H9 (cell line): Measurements from ENCODE around the gene NFYC. TPM values are rescaled to one million over a fixed set of nuclear protein-coding genes. Genes with fewer than 3 reads are reported as not detected.

Experiments used
- DNase-seq: peaks from one replicate; pipeline ENCODE4 v3.0.0-alpha.2; 2017
- H2AFZ ChIP-seq: one replicate; pipeline ENCODE4 v1.6.1; 2013; ENCODE audit warnings: mild to moderate bottlenecking, low read length, control low read depth, moderate library complexity
- H2AK5ac ChIP-seq: 2 replicates; pipeline ENCODE4 v1.6.1; 2013; ENCODE audit warnings: low read length, control low read depth, mixed read lengths; ENCODE audit not compliant: insufficient read length
- H2BK120ac ChIP-seq: one replicate; pipeline ENCODE4 v1.6.1; 2013; ENCODE audit warnings: low read depth, mild to moderate bottlenecking, low read length, control low read depth, inconsistent platforms; ENCODE audit not compliant: poor library complexity, severe bottlenecking
- H2BK12ac ChIP-seq: 2 replicates; pipeline ENCODE4 v1.6.1; 2013; ENCODE audit warnings: low read length, control low read depth, mixed read lengths, low read depth; ENCODE audit not compliant: insufficient read length
- H2BK15ac ChIP-seq: 2 replicates; pipeline ENCODE4 v1.6.1; 2013; ENCODE audit warnings: low read depth, low read length, control low read depth
- H2BK20ac ChIP-seq: one replicate; pipeline ENCODE4 v1.6.1; 2013; ENCODE audit warnings: low read depth, mild to moderate bottlenecking, low read length, control low read depth, inconsistent platforms; ENCODE audit not compliant: poor library complexity, severe bottlenecking
- H2BK5ac ChIP-seq: 2 replicates; pipeline ENCODE4 v1.6.1; 2013; ENCODE audit warnings: low read length, control low read depth, mixed read lengths; ENCODE audit not compliant: insufficient read length
- H3K14ac ChIP-seq: 2 replicates; pipeline ENCODE4 v1.6.1; 2013; ENCODE audit warnings: low read length, control low read depth; ENCODE audit not compliant: insufficient read depth
- H3K18ac ChIP-seq: 2 replicates; pipeline ENCODE4 v1.6.1; 2013; ENCODE audit warnings: low read depth, mild to moderate bottlenecking, mixed read lengths, low read length, control low read depth; ENCODE audit not compliant: insufficient read length
- H3K23ac ChIP-seq: 2 replicates; pipeline ENCODE4 v1.6.1; 2013; ENCODE audit warnings: low read length, control low read depth, mixed read lengths, low read depth; ENCODE audit not compliant: insufficient read length
- H3K23me2 ChIP-seq: 2 replicates; pipeline ENCODE4 v1.6.1; 2013; ENCODE audit warnings: low read depth, mild to moderate bottlenecking, mixed read lengths, low read length, control low read depth; ENCODE audit not compliant: insufficient read length, poor library complexity, severe bottlenecking
- H3K27ac ChIP-seq: 2 replicates; pipeline ENCODE4 v1.5.1; 2013; ENCODE audit warnings: low read length, control low read depth, mixed read lengths, low read depth; ENCODE audit not compliant: insufficient read length
- H3K27me3 ChIP-seq: 2 replicates; pipeline ENCODE4 v1.6.1; 2013; ENCODE audit warnings: low read length, control low read depth, inconsistent platforms; ENCODE audit not compliant: insufficient read depth
- H3K4ac ChIP-seq: 2 replicates; pipeline ENCODE4 v1.6.1; 2013; ENCODE audit warnings: low read depth, mild to moderate bottlenecking, control low read depth, inconsistent platforms, low read length, moderate library complexity
- H3K4me1 ChIP-seq: 2 replicates; pipeline ENCODE4 v1.6.1; 2013; ENCODE audit warnings: low read length, control low read depth, inconsistent platforms; ENCODE audit not compliant: insufficient read depth
- H3K4me2 ChIP-seq: 2 replicates; pipeline ENCODE4 v1.6.1; 2013; ENCODE audit warnings: low read length, control low read depth, mixed read lengths; ENCODE audit not compliant: insufficient read length, insufficient read depth
- H3K56ac ChIP-seq: 2 replicates; pipeline ENCODE4 v1.6.1; 2013; ENCODE audit warnings: low read depth, mild to moderate bottlenecking, mixed read lengths, low read length, control low read depth; ENCODE audit not compliant: insufficient read length
- H3K79me1 ChIP-seq: 2 replicates; pipeline ENCODE4 v1.6.1; 2013; ENCODE audit warnings: low read depth, mild to moderate bottlenecking, moderate library complexity, low read length, control low read depth, inconsistent platforms; ENCODE audit not compliant: insufficient read depth, poor library complexity, severe bottlenecking
- H3K79me2 ChIP-seq: 2 replicates; pipeline ENCODE4 v1.6.1; 2013; ENCODE audit warnings: low read length, control low read depth, inconsistent platforms; ENCODE audit not compliant: insufficient read depth
- H3K9ac ChIP-seq: 2 replicates; pipeline ENCODE4 v1.6.1; 2013; ENCODE audit warnings: low read length, control low read depth, mixed read lengths; ENCODE audit not compliant: insufficient read length; ENCODE audit errors: extremely low read depth
- H3K9me3 ChIP-seq: one replicate; pipeline ENCODE4 v1.6.1; 2013; ENCODE audit warnings: low read depth, low read length, inconsistent platforms; ENCODE audit not compliant: control insufficient read depth
- H3T11ph ChIP-seq: one replicate; pipeline ENCODE4 v1.6.1; 2013; ENCODE audit warnings: mild to moderate bottlenecking, low read length, control low read depth, inconsistent platforms
- H4K20me1 ChIP-seq: one replicate; pipeline ENCODE4 v1.6.1; 2013; ENCODE audit not compliant: control insufficient read depth, insufficient read length, insufficient read depth
- H4K5ac ChIP-seq: 2 replicates; pipeline ENCODE4 v1.6.1; 2013; ENCODE audit warnings: low read depth, mild to moderate bottlenecking, mixed read lengths, low read length, control low read depth; ENCODE audit not compliant: insufficient read length
- H4K8ac ChIP-seq: replicated peaks from 2 replicates; pipeline ENCODE4 v1.6.1; 2013; ENCODE audit warnings: low read length, control low read depth, mixed read lengths, low read depth; ENCODE audit not compliant: insufficient read length
- H4K91ac ChIP-seq: 2 replicates; pipeline ENCODE4 v1.6.1; 2013; ENCODE audit warnings: low read depth, mild to moderate bottlenecking, moderate library complexity, mixed read lengths, low read length, control low read depth; ENCODE audit not compliant: insufficient read length
- H3K27ac Mint-ChIP-seq, 3 experiments: 2 replicates in 2 of 3; 3 replicates in 1 of 3; pipeline ENCODE4 v1.8.0; 2020 to 2021; ENCODE audit warnings: mixed read lengths in 3 of 3, mild to moderate bottlenecking in 1 of 3, moderate library complexity in 1 of 3
- H3K27me3 Mint-ChIP-seq: 2 replicates; pipeline ENCODE4 v1.8.0; 2021; ENCODE audit warnings: low read depth, mild to moderate bottlenecking, moderate library complexity, mixed read lengths
- H3K36me3 Mint-ChIP-seq, 3 experiments: 2 replicates in 2 of 3; 3 replicates in 1 of 3; pipeline ENCODE4 v1.8.0; 2020 to 2021; ENCODE audit warnings: low read depth in 3 of 3, mixed read lengths in 3 of 3; ENCODE audit not compliant: insufficient read depth in 1 of 3
- H3K4me1 Mint-ChIP-seq, 2 experiments: 2 replicates each; pipeline ENCODE4 v1.8.0; 2020; ENCODE audit warnings: mixed read lengths in 2 of 2
- H3K4me3 Mint-ChIP-seq, 2 experiments: 2 replicates in 1 of 2; 3 replicates in 1 of 2; pipeline ENCODE4 v1.8.0; 2020 to 2021; ENCODE audit warnings: mild to moderate bottlenecking in 2 of 2, mixed read lengths in 2 of 2, moderate library complexity in 1 of 2
- H3K9me3 Mint-ChIP-seq, 2 experiments: 2 replicates in 1 of 2; 3 replicates in 1 of 2; pipeline ENCODE4 v1.8.0; 2020; ENCODE audit warnings: mild to moderate bottlenecking in 2 of 2, mixed read lengths in 2 of 2, moderate library complexity in 1 of 2
- CTCF ChIP-seq: fragments of 200-600 bp; sonication (generic); conservative IDR thresholded peaks from 3 replicates; pipeline ENCODE4 v1.8.0; 2021; ENCODE audit warnings: antibody characterized with exemption, mild to moderate bottlenecking
- WGBS: extraction: QIAGEN DNeasy Blood & Tissue Kit; methylation state at CpG from one replicate; pipeline ENCODE4 v1.1.7; 2013; ENCODE audit warnings: missing lambda C conversion rate, low lambda C conversion rate, mixed read lengths; ENCODE audit not compliant: insufficient read length; ENCODE audit errors: extremely low coverage; 5-methylcytosine and 5-hydroxymethylcytosine counted together
- total RNA-seq: library from RNA; stranded (reverse); gene quantifications from 2 replicates; pipeline ENCODE4 v1.2.1, GENCODE V29; 2021

Gene NFYC
- total RNA-seq, 1 experiment from 2014 or later: 54.7 TPM

GRCh38 chr1:40740039-40740996 is 48.8 kb downstream of the NFYC start:
- H3K79me2 ChIP-seq: 0 out of 2 replicates have a peak, but pooled peaks cover 2% of the 10 kb centered on the region

More at GRCh38 chr1:40740039-40740996, 48.8 kb downstream of the NFYC start:
- WGBS: no CpG with 5 or more reads among the region's 6 CpGs
- H2BK12ac ChIP-seq: no peak overlapping the region
- DNase-seq: no peak
- no peak overlapping the region for H2BK5ac ChIP-seq
- no peak overlapping the region for H2BK20ac ChIP-seq
- H3K23me2 ChIP-seq: no peaks in the 10 kb centered on the region
- H3K14ac ChIP-seq: no peak overlapping the region
- Mint-ChIP-seq H3K4me3 (no peak overlapping the region), H3K27ac (no peak overlapping the region), H3K36me3 (peaks cover 13 to 55% (median 40%) of the 10 kb centered on the region in 3 experiments; a peak in 6 of 7 replicates), H3K4me1 (peaks cover 9 to 14% of the 10 kb centered on the region in 2 experiments), H3K27me3 (no peaks in the 10 kb centered on the region), H3K9me3 (no peaks in the 10 kb centered on the region)
- no peak for TF ChIP-seq CTCF
- no peak overlapping the region for H4K91ac ChIP-seq
- no peak overlapping the region for H3K27ac ChIP-seq
- H3K9me3 ChIP-seq: no peaks in the 10 kb centered on the region
- no peak overlapping the region for H4K5ac ChIP-seq
- no peak overlapping the region for H3K18ac ChIP-seq
- no peak overlapping the region for H2AFZ ChIP-seq
- no peaks in the 10 kb centered on the region for H3K4me1 ChIP-seq
- no peaks in the 10 kb centered on the region for H3K79me1 ChIP-seq
- H3K4me2 ChIP-seq: no peak overlapping the region
- no peak overlapping the region for H4K8ac ChIP-seq
- no peak overlapping the region for H3K9ac ChIP-seq
- H2BK15ac ChIP-seq: no peak overlapping the region
- no peak overlapping the region for H2BK120ac ChIP-seq
- H4K20me1 ChIP-seq: no peaks in the 10 kb centered on the region
- H3K27me3 ChIP-seq: no peaks in the 10 kb centered on the region
- no peak overlapping the region for H3K56ac ChIP-seq
- H2AK5ac ChIP-seq: no peak overlapping the region
- H3K4ac ChIP-seq: no peak overlapping the region
- H3K23ac ChIP-seq: no peak overlapping the region
- H3T11ph ChIP-seq: no peak overlapping the region
